Calu3 (cell line): Measurements from ENCODE around the gene NSMCE1. TPM values are rescaled to one million over a fixed set of nuclear protein-coding genes. Genes with fewer than 3 reads are reported as not detected.

ENCODE experiments used
- BruUV-seq: library from RNA; stranded (reverse); fragments of 400-500 nt; replicated peaks from 2 replicates; lab custom pipeline; 2021; lab: Mats Ljungman, UMichigan
- CTCF ChIA-PET: fragments of 300-600 bp; sonication (Branson Sonifier 250); formaldehyde crosslinking; loops from one replicate; lab custom pipeline; 2022; ENCODE audit warnings: antibody characterized with exemption; lab: Charles Lee
- DNase-seq: peaks from one replicate; pipeline ENCODE4 v3.0.0; 2022
- H3K27ac Mint-ChIP-seq: one replicate; pipeline ENCODE4 v1.8.0; 2022; ENCODE audit warnings: mixed read lengths; ENCODE audit not compliant: unreplicated experiment
- H3K27me3 Mint-ChIP-seq: one replicate; pipeline ENCODE4 v1.8.0; 2022; ENCODE audit warnings: mixed read lengths; ENCODE audit not compliant: unreplicated experiment
- H3K36me3 Mint-ChIP-seq: one replicate; pipeline ENCODE4 v1.8.0; 2022; ENCODE audit warnings: mild to moderate bottlenecking, moderate library complexity, mixed read lengths; ENCODE audit not compliant: insufficient read depth, unreplicated experiment
- H3K4me1 Mint-ChIP-seq: one replicate; pipeline ENCODE4 v1.8.0; 2022; ENCODE audit warnings: mild to moderate bottlenecking, low read depth, mixed read lengths; ENCODE audit not compliant: unreplicated experiment
- H3K4me3 Mint-ChIP-seq: one replicate; pipeline ENCODE4 v1.8.0; 2022; ENCODE audit warnings: mild to moderate bottlenecking, low read depth, moderate library complexity, mixed read lengths; ENCODE audit not compliant: unreplicated experiment
- H3K9me3 Mint-ChIP-seq: one replicate; pipeline ENCODE4 v1.8.0; 2022; ENCODE audit warnings: low read depth, mixed read lengths; ENCODE audit not compliant: unreplicated experiment
- CTCF ChIP-seq: fragments of 200-600 bp; IDR thresholded peaks from one replicate; pipeline ENCODE4 v1.8.0; 2022; ENCODE audit warnings: antibody characterized with exemption; ENCODE audit not compliant: unreplicated experiment
- intact Hi-C: fragments of 100-400 bp; cut with micrococcal nuclease; formaldehyde crosslinking; loops from one replicate; pipeline ENCODE4 v1.10.0; 2022; ENCODE audit not compliant: unreplicated experiment
- total RNA-seq: library from RNA; stranded (reverse); gene quantifications from 2 replicates; pipeline ENCODE4 v1.2.3, GENCODE V29; 2022

NSMCE1 gene
- total RNA-seq, 1 experiment from 2014 or later: 83.2 TPM

GRCh38 chr16:27246439-27246838, 22.1 kb downstream of the NSMCE1 start:
- CTCF ChIA-PET: interaction anchor here (0.6 kb wide), 1 partner anchor 1715 kb away, joined by 4 read pairs; no protein-coding TSS in a partner anchor
- Mint-ChIP-seq H3K9me3 (no peaks in the 10 kb centered on the region), H3K4me3 (no peak overlapping the region), H3K4me1 (peaks cover 12% of the 10 kb centered on the region), H3K27me3 (no peaks in the 10 kb centered on the region), H3K27ac (no peak overlapping the region), H3K36me3 (no peaks in the 10 kb centered on the region)
- intact Hi-C loops: no loop called here
- no peak for DNase-seq
- no peak for TF ChIP-seq CTCF
- no TSS peak for BruUV-seq

GRCh38 chr16:27245276-27246172, 23.0 kb downstream of the NSMCE1 start:
- intact Hi-C loops: no loop called here
- CTCF ChIA-PET: interaction anchor here (0.6 kb wide), 3 partner anchors 13 to 1714 kb away, joined by 3 to 4 read pairs (median 3); no protein-coding TSS in a partner anchor
- no TSS peak for BruUV-seq
- DNase-seq: no peak
- TF ChIP-seq CTCF: no peak
- H3K9me3 Mint-ChIP-seq: no peaks in the 10 kb centered on the region
- H3K36me3 Mint-ChIP-seq: no peaks in the 10 kb centered on the region
- no peak overlapping the region for H3K27ac Mint-ChIP-seq
- H3K27me3 Mint-ChIP-seq: no peaks in the 10 kb centered on the region
- H3K4me3 Mint-ChIP-seq: no peak overlapping the region
- H3K4me1 Mint-ChIP-seq: peaks cover 12% of the 10 kb centered on the region

- peaks cover 12% of the 10 kb centered on the region for H3K4me1 Mint-ChIP-seq
- H3K36me3 Mint-ChIP-seq: no peaks in the 10 kb centered on the region
- no peaks in the 10 kb centered on the region for H3K27me3 Mint-ChIP-seq
- CTCF ChIA-PET: interaction anchor here (0.5 kb wide), 1 partner anchor 28 kb away, joined by 4 read pairs; no protein-coding TSS in a partner anchor
- no peak overlapping the region for H3K4me3 Mint-ChIP-seq
- H3K9me3 Mint-ChIP-seq: no peaks in the 10 kb centered on the region
- TF ChIP-seq CTCF: no peak
- no peak for DNase-seq
- BruUV-seq: no TSS peak
- intact Hi-C loops: no loop called here
- H3K27ac Mint-ChIP-seq: no peak overlapping the region
Measured at GRCh38 chr16:27244363-27244755, 24.2 kb downstream of the NSMCE1 start.

GRCh38 chr16:27243725-27244362, 24.7 kb downstream of the NSMCE1 start:
- Mint-ChIP-seq H3K27me3 (no peaks in the 10 kb centered on the region), H3K9me3 (no peaks in the 10 kb centered on the region), H3K36me3 (no peaks in the 10 kb centered on the region), H3K4me3 (no peak overlapping the region), H3K4me1 (peaks cover 12% of the 10 kb centered on the region), H3K27ac (no peak overlapping the region)
- TF ChIP-seq CTCF: no peak
- no peak for DNase-seq
- CTCF ChIA-PET: interaction anchor here (0.5 kb wide), 1 partner anchor 29 kb away, joined by 4 read pairs; no protein-coding TSS in a partner anchor
- BruUV-seq: no TSS peak
- intact Hi-C loops: no loop called here
